NCI-H2171 treated with DMSO at 0.1 percent for 48 hours (cell line): ENCODE results near the gene MME.
"Not testable (repeated sequence)": the region's sequence is repeated elsewhere in the genome, so short reads cannot be mapped to it uniquely, and the experiment has no call there.

ENCODE experiments used
- DNase-seq: peaks from one replicate; lab custom pipeline; 2025; lab: John Stamatoyannopoulos, UW

MME gene

DNA sequence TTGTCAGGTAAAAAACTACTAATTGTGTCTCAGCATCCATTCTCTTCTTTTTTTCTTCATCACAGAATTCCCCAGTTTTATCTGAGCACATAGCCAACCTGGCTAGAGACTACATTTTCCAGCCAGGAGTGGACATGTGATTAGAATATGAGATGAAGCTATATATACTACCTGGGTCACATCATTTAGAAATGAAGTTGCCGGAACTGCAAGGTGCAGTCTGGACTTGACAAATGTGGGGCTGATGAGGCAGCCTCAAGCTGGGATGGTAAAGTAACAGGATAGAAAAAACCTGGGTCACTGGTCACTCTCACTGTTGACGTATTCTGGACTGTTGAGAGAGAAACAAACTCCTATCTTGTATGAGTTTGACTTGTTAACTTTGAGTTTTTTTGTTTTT is 113.7 kb downstream of the MME start:
- no peak for DNase-seq

DNA sequence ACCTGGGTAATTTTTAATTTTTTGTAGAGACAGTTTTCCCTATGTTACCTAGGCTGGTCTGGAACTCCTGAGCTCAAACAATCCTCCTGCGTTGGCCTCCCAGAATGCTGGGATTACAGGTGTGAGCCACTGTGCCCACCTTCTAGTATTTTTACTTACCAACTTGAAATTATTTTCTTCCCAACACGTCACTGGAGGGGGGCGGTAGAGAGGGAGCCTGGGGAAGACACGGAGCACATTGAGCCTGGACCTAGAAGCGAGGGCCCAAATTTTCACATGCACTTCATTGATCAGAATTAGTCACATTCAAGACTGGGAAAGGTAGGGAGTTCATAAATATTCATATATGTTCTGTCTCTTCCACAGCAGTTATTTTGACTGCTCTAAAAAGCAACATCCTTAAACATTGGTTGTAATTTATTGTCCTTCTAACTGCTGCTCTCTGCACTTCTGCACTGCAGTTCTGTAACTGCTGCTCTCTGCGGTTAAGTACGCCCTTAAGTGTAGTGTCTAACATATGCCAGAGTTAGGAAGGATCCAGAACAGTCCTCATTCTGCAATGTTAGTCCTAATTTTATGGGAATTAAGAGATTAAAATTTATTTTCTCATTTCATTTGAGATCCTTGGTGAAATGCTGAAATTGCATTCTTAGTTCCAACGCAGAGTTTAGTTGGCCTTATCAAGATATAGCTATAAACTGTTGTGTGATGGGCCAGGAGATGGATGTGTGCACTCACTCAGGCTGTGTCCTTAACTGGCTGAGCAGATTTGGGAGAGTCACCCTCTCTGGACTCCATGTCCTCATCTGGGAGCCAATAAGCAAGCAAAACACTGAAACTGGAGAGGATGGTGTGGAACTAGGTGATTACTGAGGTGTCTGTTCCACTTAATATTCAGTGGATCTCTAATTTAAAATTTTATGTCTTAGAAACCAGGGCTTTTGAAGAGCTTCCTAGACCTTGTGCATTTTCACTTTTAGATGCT is 115.1 kb downstream of the MME start:
- DNase-seq = no peak

DNA sequence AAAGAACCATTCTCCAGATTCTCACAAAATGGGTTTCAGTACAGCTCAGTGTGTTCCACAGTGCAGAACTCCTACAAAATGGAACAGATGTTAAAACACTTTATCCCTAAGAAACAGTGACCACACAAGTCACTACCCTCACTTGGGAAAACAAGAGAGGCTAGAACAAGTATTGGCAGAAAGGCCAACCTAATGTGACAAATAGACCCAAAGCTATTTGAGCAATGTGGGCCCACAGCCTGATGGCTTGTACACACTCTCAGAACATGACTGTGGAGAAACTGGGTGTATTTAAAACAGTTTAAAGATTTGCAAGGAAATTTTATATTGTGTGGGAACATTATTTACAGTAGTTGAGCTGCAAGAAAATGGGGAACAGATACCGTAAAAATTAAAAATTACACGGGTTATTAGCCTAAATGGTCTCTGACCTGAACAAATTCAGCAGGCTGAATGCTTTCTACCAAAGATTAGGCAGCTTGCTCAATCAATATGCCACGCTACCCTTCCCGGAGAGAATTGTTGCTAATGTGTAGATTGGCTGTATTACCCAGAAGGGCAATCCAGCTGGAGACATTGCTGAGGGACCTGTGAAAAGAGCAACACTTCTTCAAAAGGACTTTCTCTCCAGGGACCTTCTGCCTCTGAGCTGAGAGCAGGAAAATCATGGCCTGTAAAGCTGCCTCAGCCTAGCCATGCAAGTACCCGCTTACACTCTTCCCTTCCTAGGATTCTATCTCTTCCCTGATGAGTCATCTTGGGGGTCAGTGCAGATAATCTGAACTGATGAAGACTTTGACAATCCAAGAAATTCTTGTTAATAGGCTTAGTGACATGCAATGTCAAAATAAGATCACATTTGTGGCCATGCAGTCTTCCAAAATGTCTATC is 116.3 kb downstream of the MME start:
- no peak for DNase-seq

DNA sequence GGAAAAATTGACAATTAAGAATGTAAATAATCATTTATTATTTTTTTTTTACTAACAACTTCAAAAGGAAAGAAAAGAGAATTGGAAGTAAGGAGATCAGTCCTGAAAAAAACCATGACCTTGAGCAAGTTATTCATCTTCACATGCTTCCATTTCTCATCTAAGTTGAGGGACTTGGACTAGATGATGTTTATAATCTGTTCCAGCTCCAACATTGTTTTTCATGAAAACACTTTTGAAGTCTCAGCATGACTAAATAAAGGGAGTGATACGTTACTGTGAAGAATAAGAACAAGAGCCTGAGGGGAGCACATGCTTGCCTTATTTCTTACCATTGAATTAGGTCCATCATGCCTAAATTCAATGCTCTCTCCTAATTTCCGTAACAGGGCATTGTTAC is 117.7 kb downstream of the MME start:
- DNase-seq = no peak

DNA sequence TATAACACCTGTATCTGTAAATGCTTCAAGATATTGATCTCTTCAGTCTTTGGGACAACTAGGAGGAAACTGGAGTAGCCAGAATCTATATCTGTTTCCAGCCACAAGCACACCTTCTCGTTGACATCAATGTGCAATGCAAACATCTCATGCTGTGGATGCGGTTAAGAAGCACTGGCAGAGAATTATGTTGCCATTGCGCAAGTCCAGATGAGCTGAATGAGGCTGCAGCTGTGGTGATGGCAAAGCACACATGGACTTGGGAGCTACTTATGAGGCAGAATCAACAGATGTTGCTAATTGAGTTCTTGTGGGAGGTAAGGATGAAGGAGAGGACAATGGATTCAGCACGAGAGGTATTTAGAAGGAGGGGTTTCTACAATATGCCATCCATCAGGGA is 122.5 kb downstream of the MME start:
- no peak for DNase-seq

DNA sequence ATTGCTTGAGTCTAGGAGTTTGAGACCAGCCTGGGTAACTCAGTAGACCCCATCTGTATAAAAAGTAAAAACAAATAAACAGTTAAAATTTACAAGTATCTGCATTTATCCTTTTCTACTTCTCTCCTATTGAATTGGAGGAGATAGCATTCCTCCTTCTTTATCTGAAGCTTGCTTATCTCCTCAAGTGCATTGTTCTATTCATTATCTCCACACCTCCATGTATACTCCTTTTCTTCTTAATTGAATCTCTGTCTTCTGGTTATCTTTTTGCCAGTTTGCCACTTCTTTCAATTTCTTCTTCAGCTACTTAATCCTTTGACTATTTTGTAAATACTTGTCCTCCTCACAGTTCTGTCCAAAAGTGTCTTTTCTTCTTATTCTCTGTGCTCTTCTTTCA is 124.7 kb downstream of the MME start:
- no peak for DNase-seq

DNA sequence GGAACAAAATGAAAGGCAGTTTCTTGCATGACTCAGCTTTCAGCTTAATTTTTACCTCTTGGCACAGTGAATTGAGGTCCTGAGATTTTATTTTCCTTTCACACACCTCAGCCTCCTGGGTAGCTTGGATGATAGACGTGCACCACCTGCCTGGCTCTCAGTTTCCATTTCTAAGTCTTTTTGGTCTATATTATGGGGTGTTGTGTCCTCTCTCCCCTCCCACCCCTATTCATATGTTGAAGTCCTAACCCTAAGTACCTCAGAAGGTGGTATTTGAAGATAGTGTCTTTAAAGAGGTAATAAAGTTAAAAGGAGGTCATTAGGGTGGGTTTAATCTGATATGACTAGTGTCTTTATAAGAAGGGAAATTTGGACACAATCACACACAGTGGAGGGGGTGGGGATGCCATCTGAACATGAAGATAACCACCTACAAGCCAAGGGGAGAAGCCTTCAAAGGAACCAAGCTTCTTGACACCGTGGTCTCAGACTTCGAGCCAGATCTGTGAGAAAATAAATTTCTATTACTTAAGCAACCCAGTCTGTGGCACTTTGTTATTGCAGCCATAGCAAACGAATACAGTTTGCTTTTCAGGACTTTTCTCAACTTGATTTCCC is 128.2 kb downstream of the MME start:
- no peak for DNase-seq

DNA sequence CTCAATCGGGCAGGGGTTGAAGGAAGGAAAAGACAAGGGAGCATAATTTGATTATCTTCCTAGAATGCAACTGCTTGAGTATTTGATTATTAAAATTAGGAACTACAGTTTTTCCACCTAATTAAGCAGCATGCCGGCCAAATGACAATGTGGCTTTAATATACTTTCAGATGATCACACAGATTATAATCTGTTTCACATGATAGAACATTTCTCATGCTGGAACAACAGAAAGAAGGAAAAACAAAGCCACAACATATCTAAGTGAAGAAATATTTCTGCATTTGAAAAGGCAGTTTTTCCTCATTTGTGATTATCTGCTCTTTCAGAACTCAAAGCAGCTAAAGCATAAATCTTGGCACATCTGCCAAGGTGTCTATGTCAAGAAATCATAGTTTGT is 130.6 kb downstream of the MME start:
- no peak for DNase-seq

DNA sequence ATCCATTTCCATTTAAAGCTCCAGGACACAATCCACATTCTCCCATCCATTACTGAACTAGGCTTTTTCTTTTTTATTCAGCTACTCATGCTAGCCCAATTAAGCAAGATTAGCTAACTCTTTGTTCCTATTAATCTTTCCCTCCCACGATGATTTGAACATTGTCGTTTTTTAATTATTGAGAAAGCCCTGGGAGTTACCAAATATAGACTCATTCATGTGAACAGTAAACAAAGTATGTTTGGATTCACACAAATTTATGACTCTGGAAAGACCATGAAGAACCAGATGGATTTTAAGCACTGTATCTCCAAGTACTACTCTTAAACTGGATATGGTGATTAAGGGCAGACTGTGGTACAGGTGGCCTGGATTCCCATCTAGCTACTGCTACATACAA is 131.1 kb downstream of the MME start:
- no peak for DNase-seq

DNA sequence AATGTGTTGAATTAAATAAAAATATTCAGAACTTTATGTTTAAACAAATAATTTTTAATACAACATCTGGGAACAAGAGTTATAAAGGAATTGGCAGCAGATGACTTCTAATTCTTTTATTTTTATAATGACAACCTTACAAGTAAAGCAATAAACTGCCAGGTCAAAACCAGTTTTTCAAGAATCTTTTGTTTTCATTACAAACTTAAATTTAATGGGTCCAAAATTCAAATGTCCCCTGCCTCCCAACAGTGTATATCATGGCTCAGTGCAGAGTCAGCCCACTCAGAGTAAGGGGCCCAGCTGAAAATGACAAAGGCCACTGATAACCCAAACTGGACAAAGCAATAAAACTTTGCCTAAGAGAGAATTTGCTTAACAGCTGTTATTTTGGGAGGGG is 131.8 kb downstream of the MME start:
- no peak for DNase-seq

DNA sequence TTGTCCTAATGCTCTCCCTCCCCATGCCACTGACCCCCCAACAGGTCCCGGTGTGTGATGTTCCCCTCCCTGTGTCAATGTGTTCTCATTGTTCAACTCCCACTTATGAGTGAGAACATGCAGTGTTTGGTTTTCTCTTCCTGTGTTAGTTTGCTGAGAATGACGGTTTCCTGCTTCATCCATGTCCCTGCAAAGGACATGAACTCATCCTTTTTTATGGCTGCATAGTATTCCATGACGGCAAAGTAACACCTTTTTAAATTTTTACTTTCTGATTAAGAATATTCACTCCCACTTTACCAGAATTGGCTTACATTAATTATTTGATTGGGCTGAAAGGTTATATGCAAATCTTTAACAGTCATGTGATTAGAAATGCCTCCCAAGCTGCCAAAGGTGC is 135.9 kb downstream of the MME start:
- DNase-seq = not testable (repeated sequence)

DNA sequence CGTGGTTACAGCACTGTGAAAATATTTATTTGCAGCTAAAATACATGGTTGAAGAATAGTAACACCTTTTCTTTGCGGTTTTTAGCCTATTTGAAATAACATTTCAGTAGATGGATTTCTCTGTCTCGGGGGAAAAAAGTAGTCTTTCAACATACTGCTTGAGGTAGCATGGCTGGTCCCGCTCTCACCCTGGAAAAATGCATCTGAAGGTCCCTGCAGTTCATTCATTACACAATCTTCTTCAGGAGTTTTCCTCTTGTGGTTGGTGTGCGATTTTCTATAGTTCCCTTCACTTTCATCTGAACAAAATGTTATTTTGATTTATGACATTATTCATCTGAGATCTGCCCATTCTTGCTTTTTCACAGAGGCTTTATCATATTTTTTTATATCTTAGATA is 137.5 kb downstream of the MME start:
- DNase-seq = no peak

DNA sequence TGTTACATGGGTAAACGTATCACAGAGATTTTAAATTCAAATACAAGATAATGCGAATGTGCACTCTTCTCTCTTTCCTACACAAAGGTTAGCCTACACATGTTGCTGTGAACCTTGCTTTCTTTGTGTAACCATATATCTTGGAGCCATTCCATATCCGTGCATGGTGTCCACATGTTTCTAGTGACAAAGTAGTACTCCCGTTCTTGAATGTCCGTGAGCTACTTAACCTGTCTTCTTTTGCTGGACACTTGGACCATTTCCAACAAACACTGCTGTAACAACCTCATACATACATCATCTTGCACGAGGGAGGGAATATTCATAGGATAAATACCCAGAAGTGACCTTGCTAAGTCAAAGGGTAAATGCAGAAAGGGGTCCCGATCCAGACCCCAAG is 138.3 kb downstream of the MME start:
- DNase-seq = no peak

DNA sequence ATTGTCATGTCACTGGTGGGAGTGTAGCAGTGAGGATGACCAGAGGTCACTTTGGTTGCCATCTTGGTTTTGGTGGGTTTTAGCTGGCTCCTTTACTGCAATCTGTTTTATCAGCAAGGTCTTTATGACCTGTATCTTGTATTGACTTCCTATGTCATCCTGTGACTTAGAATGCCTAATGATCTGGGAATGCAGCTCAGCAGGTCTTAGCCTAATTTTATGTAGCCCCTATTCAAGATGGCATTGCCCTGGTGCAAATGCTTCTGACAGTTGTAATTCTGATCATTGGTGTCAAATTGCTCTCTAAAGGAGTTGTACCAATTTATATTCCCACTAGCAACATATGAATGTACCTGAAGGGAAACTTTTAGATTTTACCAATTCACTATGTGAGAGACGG is 139.0 kb downstream of the MME start:
- DNase-seq = no peak

DNA sequence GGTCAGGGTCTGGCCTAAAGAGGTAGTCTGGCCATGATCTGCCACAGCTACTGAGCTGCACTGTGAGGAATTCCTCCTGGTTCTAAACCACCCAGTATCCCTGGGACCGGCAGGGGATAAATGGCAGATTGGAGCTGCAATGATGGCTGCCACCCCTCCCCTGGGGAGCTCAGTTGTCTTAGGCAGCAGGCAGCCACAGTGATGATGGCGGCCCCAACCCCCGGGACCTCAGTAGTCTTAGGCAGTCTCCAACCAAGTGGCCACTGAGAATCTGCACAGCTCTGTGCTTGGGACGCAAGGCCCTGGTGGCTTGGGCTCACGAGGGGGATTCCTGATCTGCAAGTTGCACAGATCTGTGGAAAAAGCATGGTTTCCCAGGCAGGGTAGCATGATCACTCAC is 145.3 kb downstream of the MME start:
- DNase-seq = no peak

DNA sequence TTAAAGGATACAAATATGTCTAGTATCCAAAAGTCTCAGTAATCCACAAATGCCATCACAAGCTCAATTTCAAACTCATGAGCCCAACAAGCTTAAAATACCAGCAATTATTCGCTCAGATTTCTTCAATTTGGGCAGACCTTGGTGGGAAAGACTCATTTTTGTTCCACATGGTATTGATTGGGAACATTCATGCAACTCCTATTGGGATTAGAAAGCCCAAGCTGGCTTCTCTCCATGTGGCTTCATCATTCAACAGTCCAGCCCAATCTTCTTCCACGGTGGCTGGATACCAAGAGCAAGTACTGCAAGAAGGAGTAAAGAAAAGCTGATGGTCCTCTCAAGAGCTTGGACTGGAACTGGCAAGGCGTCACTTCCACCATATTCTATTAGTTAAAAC is 147.0 kb downstream of the MME start:
- no peak for DNase-seq

DNA sequence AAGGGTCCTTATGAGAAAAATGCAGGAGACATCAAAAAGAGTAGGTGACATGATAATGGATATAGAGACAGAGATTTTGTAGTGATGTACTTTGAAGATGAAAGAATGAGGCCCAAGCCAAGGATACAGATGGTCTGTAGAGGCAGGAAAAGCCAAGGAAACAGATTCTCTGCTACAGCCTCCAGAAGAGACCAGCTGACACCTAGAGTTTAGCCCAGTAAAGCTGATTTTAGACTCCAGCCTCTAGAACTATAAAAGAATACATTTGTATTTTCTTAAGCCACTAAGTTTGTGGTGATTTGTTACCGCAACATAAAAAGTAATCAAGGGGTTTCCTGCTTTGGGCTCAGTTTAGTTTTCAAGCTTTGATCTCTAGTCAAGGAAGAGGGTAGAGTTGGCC is 148.6 kb downstream of the MME start:
- DNase-seq = no peak

DNA sequence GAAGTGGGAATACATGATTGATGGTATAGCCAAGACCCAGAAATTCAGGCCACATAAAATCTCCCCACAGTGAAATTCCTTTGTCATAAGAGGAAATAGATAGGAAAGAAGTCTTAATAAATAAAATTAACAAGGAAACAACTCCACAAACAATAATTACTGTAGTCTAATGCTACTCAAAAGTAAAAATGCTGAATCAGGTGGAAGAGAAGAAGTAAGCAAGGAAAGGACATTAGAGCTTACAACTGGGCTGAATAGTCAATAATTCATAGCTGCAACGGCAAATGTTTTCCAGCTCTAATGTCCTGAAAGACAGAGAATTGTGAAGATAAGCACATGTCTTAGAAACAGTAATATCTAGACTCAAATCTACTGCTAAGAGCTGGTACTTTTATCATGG is 149.0 kb downstream of the MME start:
- DNase-seq = no peak

DNA sequence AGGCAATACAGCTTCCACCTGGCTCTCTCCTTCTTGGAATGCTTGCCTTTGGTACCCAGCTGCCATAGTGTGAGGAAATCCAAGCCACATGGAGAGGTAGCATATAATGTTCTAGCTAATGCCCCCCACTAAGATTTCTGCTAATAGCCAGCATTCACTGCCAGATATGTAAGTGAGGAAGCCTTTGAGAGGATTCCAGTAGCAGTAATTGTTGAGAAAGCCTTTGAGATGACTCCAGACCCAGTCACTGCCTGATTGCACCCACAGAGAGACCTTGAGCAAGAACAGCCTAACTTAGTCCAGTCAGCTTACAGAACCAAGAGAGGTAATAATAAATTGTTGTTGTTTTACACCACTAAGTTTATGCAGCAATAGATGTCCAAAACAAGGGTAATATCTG is 150.3 kb downstream of the MME start:
- DNase-seq = no peak

DNA sequence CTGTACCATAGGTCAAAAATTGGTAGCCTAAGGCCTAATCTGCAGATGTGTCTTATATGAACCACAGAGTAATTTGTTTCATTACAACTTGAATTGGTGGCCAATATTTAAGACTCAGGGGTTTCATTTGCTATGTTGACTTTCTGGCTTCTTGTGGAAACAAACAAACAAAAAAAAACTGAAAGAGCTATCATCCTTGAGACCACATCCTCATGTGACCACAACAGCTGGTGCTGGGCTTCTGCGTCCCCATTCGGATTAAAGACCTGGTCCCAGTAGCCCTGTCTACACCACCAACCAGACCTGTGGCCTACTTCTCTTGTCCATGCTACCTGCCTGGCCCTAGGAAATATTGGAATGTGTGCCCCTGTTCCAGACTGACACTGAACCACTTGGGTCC is 151.7 kb downstream of the MME start:
- no peak for DNase-seq

DNA sequence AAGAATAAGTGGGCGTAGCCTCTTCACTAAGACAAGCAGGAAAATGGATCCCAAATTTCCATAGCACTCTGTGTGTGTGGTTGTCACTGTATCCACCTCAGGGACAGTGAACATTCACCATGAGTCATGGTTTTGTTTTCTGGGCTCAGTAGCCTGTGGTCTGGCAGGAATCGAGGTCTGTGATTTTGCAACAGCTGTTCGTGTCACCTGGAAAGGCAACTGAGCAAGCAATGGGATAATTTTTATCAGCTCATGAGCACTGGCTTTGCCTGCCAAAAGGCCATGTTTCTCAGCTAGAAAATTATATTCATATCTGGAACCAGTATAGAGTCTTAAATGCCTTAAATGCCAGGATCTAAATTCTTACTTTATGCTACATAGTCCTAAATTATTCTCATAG is 152.5 kb downstream of the MME start:
- DNase-seq = no peak

DNA sequence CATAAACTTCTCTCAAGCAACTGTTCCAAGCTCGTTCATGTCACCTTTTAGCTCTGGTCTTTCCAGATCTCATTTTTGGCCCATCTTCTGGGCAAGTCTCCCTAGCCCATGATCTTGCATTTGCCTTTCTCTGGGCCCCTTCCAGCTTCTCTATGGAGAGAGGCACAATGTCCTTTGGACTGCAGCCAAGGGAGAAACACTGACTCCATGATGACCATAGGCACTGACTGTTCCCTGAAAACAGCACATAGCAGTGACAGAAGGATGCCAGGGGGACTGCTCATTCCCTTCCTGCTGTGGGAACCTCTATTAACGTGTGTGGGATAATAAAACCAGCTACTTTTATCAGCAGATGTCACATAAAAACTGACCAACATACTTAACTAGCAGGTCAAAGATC is 153.1 kb downstream of the MME start:
- DNase-seq = no peak
